GM12801 (cell line): ENCODE results near the gene WFDC8.

ENCODE experiments used
- TF ChIP-seq, protein P1 (sequence below): IDR thresholded peaks from one replicate; pipeline ENCODE4 v1.5.1; 2011; ENCODE audit warnings: control low read depth; ENCODE audit not compliant: insufficient read length; ENCODE audit errors: extremely low read depth

WFDC8 gene

DNA sequence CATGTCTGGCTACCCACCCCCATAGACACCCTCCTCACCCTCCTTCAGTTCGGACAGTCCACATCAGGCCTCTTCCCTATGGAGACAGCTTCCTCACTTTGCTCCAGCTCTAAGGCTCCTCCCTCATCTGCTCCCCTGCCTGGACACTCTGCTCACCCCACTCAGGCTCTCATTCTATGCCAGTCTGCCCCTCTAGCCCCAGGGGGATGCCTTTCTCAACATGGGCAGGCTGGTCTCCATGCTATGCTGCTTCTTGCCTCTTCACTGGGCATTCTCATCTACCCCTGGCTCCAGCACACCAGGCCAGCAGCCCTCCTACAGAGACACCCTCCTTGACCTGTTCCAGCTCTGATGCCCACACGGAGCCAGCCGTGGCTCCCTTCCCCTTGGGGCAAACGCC lies at the start of gene WFDC8:
TSS of gene WFDC8 (minus strand) at position 101 of the 400 bp plus-strand sequence. CDS start at position 64, 37 bp downstream.
- TF ChIP-seq, protein P1, sequence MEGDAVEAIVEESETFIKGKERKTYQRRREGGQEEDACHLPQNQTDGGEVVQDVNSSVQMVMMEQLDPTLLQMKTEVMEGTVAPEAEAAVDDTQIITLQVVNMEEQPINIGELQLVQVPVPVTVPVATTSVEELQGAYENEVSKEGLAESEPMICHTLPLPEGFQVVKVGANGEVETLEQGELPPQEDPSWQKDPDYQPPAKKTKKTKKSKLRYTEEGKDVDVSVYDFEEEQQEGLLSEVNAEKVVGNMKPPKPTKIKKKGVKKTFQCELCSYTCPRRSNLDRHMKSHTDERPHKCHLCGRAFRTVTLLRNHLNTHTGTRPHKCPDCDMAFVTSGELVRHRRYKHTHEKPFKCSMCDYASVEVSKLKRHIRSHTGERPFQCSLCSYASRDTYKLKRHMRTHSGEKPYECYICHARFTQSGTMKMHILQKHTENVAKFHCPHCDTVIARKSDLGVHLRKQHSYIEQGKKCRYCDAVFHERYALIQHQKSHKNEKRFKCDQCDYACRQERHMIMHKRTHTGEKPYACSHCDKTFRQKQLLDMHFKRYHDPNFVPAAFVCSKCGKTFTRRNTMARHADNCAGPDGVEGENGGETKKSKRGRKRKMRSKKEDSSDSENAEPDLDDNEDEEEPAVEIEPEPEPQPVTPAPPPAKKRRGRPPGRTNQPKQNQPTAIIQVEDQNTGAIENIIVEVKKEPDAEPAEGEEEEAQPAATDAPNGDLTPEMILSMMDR: no peak

DNA sequence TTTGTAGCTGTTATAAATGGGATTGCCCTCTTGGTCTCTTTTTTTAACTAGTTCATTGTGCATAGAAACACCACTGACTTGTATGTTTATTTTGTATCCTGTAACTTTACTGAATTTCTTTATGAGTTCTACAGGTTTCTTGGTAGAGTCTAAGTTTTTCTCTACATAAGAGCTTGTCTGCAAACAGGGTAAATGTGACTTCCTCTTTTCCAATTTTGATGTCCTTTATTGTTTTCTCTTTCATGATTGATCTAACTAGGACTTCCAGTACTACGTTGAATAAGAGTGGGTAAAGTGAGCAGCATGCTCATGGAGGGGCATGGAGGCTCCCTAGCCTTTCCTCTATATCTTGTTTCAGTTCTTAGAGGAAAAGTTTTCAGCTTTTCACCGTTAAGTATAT lies 47.5 kb upstream of the WFDC8 start:
- TF ChIP-seq, protein P1: no peak

DNA sequence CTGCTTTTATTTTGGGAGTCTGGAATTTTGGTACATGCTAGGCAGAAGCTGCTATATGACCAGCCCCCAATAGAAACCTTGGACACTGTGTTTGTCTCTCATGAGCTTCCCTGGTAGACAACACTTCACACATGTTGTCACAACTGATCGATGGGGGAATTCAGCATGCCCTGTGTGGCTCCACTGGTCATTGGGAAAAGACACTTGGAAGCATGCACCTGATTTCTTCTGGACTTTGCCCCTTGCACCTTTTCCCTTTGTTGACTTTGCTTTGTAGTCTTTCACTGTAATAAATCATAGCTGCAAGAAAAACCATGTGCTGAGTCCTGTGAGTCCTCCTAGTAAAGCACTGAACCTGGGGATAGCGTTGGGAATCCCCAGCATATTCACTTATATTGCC lies 42.5 kb upstream of the WFDC8 start:
- TF ChIP-seq, protein P1: no peak

DNA sequence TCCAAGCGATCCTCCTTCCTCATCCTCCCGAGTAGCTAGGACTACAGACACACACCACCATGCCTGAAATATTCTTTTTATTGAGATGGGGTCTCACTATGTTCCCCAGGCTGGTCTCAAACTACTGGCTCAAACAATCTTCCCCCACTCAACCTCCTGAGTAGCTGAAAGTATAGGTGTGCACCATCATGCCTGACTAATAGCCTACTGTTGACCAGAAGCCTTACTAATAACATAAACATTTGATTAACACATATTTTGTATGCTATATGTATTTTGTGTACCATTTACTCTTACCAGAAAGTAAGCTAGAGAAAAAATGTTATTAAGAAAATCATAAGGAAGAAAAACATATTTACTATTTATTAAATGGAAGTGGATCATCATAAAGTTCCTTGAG lies 38.5 kb upstream of the WFDC8 start:
- TF ChIP-seq, protein P1: no peak

DNA sequence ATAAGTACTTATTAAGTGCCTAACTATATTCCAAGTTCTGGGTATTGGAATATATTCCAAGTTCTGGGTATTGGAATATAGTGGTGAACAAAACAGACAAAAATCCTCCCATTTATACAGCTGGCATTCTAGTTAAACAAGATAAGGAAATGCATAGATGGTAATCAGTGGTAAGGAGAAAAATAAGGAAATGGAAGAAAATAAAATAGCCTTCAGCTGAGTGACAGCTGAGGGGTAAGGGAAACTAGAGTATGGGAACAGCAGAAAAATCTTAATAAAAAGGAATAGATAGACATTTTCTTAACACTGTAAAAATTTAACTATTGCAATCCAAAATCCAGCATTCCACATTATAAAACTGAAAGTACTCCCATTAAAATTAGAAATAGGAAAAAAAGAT lies 33.2 kb upstream of the WFDC8 start:
- TF ChIP-seq, protein P1: no peak

DNA sequence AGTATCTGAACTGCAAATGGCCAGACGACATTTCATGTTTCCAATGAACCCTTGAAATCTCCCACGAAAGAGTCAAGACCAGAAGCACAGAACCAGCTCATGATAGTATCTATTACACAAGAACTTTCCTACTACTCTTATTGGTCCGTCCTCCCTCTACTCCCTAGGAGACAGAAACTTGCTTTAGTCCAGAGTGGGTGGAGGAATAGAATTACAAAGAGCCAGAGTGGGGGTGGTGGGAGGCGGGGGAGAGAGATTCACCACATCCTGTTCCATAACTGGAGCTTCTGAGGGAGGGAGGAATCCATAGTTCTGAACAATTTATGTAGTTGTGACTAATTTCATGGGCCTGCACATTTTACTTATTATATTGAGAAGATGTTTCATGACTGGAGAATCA lies 32.0 kb upstream of the WFDC8 start:
- TF ChIP-seq, protein P1: no peak

DNA sequence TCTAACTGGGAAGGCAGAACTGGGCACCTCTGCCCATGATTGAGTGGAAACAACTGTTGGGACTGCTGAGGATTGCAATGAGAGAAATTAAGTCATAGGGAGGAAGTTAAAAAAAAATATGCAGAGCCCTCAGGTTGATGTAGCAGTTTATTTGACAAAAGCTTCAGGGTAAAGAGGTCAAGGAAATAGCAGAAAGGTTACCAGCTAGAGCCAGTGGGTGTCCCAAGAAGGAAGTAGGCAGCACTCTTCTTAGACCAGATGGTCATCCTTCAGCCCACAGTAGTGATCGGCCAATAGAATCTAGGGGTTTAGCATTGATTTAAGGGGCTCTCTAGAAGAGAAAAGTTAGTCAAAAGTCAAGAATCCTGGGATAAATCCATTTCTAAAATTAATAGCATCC lies 28.7 kb upstream of the WFDC8 start:
- TF ChIP-seq, protein P1: no peak

DNA sequence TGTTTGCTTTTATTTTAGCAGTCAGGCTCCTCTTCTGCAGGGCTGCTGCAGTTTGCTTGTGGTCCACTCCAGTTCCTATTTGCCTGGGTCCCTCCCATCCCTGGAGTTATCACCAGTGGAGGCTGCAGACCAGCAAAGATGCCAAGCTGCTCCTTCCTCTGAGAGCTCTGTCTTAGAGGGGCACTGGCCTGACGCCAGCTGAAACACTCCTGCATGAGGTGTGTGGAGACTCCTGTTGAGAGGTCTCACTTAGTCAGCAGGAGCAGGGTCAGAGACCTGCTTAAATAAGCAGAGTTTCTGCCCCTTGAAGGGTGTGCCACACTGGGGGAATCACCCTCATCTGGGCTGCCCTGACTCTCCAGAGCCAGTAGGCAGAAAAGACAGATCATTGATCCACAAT lies 16.2 kb upstream of the WFDC8 start:
- TF ChIP-seq, protein P1: no peak
